Measurements from ENCODE around the gene FAM20C.
A peak's percentile ranks its signal among the peaks of the same experiment; 100 is the strongest.

Gene FAM20C

DNA sequence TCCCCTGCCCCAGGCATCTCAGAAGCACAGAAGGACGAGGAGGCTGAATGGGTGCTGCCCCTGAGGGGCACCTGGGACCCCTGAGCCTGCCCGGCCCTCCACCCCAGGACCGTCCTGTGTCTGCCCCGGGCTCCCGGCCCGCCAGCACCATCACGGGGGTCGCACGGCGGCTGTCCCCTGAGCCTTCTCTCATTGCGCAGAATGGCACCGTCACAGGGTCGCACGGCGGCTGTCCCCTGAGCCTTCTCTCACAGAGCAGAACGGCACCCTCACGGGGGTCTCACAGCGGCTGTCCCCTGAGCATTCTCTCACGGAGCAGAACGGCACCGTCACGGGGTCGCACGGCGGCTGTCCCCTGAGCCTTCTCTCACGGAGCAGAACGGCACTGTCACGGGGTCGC, 31.5 kb downstream of the FAM20C start:
- TF ChIP-seq KLF16 (tag by site-specific recombination; IDR thresholded peaks at IDR 0.05) (no peak), ZFP69B (tag by site-specific recombination; IDR thresholded peaks at IDR 0.05) (no peak), ZNF510 (tag by site-specific recombination; IDR thresholded peaks at IDR 0.05; ENCODE audit: insufficient replicate concordance) (no peak), ZNF114 (tag by site-specific recombination; IDR thresholded peaks at IDR 0.05) (no peak), ZNF2 (tag by site-specific recombination; IDR thresholded peaks at IDR 0.05) (no peak)
- TF ChIP-seq, protein P1, sequence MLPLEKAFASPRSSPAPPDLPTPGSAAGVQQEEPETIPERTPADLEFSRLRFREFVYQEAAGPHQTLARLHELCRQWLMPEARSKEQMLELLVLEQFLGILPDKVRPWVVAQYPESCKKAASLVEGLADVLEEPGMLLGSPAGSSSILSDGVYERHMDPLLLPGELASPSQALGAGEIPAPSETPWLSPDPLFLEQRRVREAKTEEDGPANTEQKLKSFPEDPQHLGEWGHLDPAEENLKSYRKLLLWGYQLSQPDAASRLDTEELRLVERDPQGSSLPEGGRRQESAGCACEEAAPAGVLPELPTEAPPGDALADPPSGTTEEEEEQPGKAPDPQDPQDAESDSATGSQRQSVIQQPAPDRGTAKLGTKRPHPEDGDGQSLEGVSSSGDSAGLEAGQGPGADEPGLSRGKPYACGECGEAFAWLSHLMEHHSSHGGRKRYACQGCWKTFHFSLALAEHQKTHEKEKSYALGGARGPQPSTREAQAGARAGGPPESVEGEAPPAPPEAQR (tag by site-specific recombination; IDR thresholded peaks at IDR 0.05), result no peak
- H3K9me3 ChIP-seq (ENCODE audit: control insufficient read depth, insufficient read depth, low read depth, low read length), result no peaks in the 10 kb centered on the region
- H3K4me1 ChIP-seq (ENCODE audit: control insufficient read depth, insufficient read depth, low read length), result no peaks in the 10 kb centered on the region
- ChIA-PET POLR2A (no interaction called here), CTCF (no interaction called here)
- H3K36me3 ChIP-seq (ENCODE audit: control insufficient read depth in 2 of 2, insufficient read depth in 1 of 2, low read length in 2 of 2), result no peaks in the 10 kb centered on the region
- H3K27ac ChIP-seq (ENCODE audit: extremely low read depth, low read depth, low read length), result no peak overlapping the region
- no peak overlapping the region for H3K4me3 ChIP-seq (ENCODE audit: low read depth, low read length)

DNA sequence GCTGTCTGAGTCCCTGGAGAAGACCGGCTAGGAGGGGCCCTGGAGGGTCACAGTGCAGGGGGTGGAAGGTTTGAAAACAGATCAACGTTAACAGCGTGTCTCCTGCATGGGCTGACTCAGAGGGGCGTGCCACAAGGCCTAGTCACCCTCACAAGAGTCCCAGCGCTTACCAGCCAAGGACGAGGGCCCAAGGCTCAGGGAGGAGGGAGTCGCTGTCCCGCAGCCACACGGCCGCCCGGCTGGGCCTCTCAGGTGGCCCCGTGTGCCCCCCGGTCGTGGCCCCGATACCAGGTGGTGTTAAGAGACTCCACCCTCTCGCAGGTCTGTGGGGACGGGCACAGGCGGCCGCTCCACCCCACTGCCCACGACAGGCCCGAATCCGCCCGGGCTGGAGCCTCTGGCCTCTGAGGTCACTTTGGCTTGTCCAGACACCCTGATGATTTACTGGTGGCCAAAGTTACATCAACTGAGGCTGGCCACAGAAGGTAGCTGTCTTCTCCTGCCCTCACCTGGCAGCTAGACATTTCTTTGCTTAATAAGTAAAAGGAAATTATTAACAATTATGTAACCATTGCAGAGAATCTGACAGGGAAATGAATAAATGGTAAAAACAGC, 34.0 kb downstream of the FAM20C start:
- POLR2A ChIA-PET, result no interaction called here
- TF ChIP-seq ZNF654 (tag by site-specific recombination; IDR thresholded peaks at IDR 0.05; ENCODE audit: low read depth) (no peak), ZNF544 (tag by site-specific recombination; IDR thresholded peaks at IDR 0.05) (no peak), GLIS1 (tag by site-specific recombination; IDR thresholded peaks at IDR 0.05) (peak; percentile 33; the same call in 1 of the 2 replicates)
- no peak overlapping the region for H3K27ac ChIP-seq (ENCODE audit: extremely low read depth, low read depth, low read length)
- CTCF ChIA-PET, result interaction anchor here (0.6 kb wide), 1 partner anchor 9 kb away, joined by 3 read pairs; no protein-coding TSS in a partner anchor
- H3K9me3 ChIP-seq (ENCODE audit: control insufficient read depth, insufficient read depth, low read depth, low read length), result no peaks in the 10 kb centered on the region
- no peaks in the 10 kb centered on the region for H3K36me3 ChIP-seq (ENCODE audit: control insufficient read depth in 2 of 2, insufficient read depth in 1 of 2, low read length in 2 of 2)
- H3K4me3 ChIP-seq (ENCODE audit: low read depth, low read length), result no peak overlapping the region
- H3K4me1 ChIP-seq (ENCODE audit: control insufficient read depth, insufficient read depth, low read length), result no peaks in the 10 kb centered on the region

DNA sequence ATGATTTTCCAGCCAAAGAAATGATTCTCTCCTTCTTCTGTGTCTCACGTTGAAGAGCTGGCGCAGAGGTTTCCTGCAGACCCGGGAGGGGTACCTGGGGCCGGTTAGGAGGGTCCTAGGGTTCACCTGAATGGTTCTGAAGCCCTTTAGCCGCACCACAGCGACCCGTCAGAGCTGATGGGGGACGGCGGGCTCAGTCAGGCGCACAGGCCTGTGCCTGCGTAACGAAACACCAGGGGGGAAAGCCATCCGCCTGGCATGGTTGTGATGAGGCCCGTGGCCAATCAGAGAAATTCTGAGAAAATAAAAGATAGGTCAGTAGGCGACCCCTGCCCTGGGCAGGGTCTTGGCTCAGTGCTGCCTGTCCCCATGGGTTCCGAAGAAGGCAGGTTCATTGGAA, 35.6 kb downstream of the FAM20C start:
- H3K4me3 ChIP-seq (ENCODE audit: low read depth, low read length), result no peak overlapping the region
- TF ChIP-seq ZNF223 (tag by site-specific recombination; IDR thresholded peaks at IDR 0.05) (no peak), ZNF624 (tag by site-specific recombination; IDR thresholded peaks at IDR 0.05) (no peak), ZNF843 (tag by site-specific recombination; IDR thresholded peaks at IDR 0.05) (no peak), ZNF23 (tag by site-specific recombination; IDR thresholded peaks at IDR 0.05; ENCODE audit: borderline replicate concordance) (no peak), GLI2 (tag by site-specific recombination; IDR thresholded peaks at IDR 0.05; ENCODE audit: borderline replicate concordance, low read depth) (no peak), MEIS1 (CRISPR knock-in tag; IDR thresholded peaks at IDR 0.05; ENCODE audit: borderline replicate concordance) (no peak), ZNF658 (tag by site-specific recombination; IDR thresholded peaks at IDR 0.05) (no peak), ZNF529 (tag by site-specific recombination; IDR thresholded peaks at IDR 0.05; ENCODE audit: insufficient replicate concordance) (no peak), ZNF549 (tag by site-specific recombination; IDR thresholded peaks at IDR 0.05) (no peak), ZNF132 (tag by site-specific recombination; IDR thresholded peaks at IDR 0.05; ENCODE audit: borderline replicate concordance) (no peak), HOXA7 (CRISPR knock-in tag; IDR thresholded peaks at IDR 0.05; ENCODE audit: borderline replicate concordance) (no peak)
- TF ChIP-seq, protein P2, sequence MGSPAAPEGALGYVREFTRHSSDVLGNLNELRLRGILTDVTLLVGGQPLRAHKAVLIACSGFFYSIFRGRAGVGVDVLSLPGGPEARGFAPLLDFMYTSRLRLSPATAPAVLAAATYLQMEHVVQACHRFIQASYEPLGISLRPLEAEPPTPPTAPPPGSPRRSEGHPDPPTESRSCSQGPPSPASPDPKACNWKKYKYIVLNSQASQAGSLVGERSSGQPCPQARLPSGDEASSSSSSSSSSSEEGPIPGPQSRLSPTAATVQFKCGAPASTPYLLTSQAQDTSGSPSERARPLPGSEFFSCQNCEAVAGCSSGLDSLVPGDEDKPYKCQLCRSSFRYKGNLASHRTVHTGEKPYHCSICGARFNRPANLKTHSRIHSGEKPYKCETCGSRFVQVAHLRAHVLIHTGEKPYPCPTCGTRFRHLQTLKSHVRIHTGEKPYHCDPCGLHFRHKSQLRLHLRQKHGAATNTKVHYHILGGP (tag by site-specific recombination; IDR thresholded peaks at IDR 0.05), result no peak
- TF ChIP-seq, protein P3, sequence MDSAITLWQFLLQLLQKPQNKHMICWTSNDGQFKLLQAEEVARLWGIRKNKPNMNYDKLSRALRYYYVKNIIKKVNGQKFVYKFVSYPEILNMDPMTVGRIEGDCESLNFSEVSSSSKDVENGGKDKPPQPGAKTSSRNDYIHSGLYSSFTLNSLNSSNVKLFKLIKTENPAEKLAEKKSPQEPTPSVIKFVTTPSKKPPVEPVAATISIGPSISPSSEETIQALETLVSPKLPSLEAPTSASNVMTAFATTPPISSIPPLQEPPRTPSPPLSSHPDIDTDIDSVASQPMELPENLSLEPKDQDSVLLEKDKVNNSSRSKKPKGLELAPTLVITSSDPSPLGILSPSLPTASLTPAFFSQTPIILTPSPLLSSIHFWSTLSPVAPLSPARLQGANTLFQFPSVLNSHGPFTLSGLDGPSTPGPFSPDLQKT (IDR thresholded peaks at IDR 0.05; ENCODE audit: borderline replicate concordance, low read depth, low read length), result no peak
- TF ChIP-seq, protein P4, sequence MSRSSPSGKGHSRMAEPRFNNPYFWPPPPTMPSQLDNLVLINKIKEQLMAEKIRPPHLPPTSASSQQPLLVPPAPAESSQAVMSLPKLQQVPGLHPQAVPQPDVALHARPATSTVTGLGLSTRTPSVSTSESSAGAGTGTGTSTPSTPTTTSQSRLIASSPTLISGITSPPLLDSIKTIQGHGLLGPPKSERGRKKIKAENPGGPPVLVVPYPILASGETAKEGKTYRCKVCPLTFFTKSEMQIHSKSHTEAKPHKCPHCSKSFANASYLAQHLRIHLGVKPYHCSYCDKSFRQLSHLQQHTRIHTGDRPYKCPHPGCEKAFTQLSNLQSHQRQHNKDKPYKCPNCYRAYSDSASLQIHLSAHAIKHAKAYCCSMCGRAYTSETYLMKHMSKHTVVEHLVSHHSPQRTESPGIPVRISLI (tag by site-specific recombination; IDR thresholded peaks at IDR 0.05), result no peak
- TF ChIP-seq, protein P5, sequence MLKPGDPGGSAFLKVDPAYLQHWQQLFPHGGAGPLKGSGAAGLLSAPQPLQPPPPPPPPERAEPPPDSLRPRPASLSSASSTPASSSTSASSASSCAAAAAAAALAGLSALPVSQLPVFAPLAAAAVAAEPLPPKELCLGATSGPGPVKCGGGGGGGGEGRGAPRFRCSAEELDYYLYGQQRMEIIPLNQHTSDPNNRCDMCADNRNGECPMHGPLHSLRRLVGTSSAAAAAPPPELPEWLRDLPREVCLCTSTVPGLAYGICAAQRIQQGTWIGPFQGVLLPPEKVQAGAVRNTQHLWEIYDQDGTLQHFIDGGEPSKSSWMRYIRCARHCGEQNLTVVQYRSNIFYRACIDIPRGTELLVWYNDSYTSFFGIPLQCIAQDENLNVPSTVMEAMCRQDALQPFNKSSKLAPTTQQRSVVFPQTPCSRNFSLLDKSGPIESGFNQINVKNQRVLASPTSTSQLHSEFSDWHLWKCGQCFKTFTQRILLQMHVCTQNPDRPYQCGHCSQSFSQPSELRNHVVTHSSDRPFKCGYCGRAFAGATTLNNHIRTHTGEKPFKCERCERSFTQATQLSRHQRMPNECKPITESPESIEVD (tag by site-specific recombination; IDR thresholded peaks at IDR 0.05), result no peak
- ChIA-PET POLR2A (no interaction called here), CTCF (no interaction called here)
- H3K9me3 ChIP-seq (ENCODE audit: control insufficient read depth, insufficient read depth, low read depth, low read length), result no peaks in the 10 kb centered on the region
- H3K4me1 ChIP-seq (ENCODE audit: control insufficient read depth, insufficient read depth, low read length), result no peaks in the 10 kb centered on the region
- H3K36me3 ChIP-seq (ENCODE audit: control insufficient read depth in 2 of 2, insufficient read depth in 1 of 2, low read length in 2 of 2), result no peaks in the 10 kb centered on the region
- H3K27ac ChIP-seq (ENCODE audit: extremely low read depth, low read depth, low read length), result no peak overlapping the region
